Left renal cortex interstitium (tissue), 4 donors: ENCODE measurements around the gene MPC2. TPM values are rescaled to one million over a fixed set of nuclear protein-coding genes. Genes with fewer than 3 reads are reported as not detected.
"Not testable (repeated sequence)": the region's sequence is repeated elsewhere in the genome, so short reads cannot be mapped to it uniquely, and the experiment has no call there.

Experiments used
- DNase-seq, 4 donors: peaks; one replicate each; pipeline ENCODE4 v3.0.0-alpha.2; 2013; ENCODE audit warnings: low read depth in 4 of 4, low spot score in 2 of 4, missing footprints in 1 of 4
- polyA plus RNA-seq, 4 donors: library from polyadenylated mRNA; unstranded; fragments of 120-200 nt; gene quantifications; one replicate each; pipeline ENCODE4 v1.2.1, GENCODE V29; 2013; ENCODE audit not compliant: insufficient read length in 4 of 4

The MPC2 gene
- polyA plus RNA-seq, 4 donors = 172 to 207 (median 191) TPM

DNA sequence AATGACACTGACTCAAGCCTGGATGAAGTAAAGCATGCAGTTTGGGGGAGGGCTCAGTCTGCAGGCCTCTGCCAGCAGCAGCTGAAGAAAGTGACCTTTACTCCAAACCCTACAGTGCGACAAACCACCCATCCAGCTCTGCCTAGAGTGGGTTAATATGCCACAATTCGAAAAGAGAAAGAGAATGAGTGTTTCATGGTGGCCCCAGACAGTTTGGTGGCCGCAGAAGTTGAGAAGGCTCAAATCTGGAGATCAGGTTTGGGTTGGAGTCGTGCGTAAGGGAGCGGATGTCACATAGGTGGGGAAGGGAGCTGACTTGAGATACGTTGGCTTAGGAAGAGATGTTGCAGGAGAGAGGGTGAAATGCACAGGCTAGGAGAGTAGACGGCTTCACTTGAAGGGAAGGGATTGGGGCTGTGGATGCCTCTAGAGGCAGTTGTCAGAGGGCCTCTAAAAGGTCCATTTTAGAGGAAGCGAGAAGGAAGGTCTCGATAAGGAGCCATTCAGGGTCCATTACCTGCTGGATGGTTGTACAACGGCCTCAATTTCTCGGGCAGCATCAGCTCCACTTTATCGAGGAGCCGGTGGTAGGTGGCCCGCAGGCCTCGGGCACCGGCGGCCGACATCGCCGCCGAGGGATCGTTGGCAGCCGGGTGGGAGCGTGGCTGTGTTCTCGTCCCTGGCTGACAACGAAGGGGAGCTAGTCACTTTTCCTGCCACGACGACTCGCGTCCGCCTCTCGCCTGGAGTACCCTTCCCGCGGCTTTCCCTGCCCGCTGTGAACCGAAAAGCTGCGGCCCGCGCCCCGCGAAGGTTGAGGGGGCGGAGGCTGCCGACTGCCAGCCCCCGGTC is 1.4 kb downstream of the MPC2 start:
- peak in 2 of 4 donors; percentile 51 to 77 for DNase-seq

DNA sequence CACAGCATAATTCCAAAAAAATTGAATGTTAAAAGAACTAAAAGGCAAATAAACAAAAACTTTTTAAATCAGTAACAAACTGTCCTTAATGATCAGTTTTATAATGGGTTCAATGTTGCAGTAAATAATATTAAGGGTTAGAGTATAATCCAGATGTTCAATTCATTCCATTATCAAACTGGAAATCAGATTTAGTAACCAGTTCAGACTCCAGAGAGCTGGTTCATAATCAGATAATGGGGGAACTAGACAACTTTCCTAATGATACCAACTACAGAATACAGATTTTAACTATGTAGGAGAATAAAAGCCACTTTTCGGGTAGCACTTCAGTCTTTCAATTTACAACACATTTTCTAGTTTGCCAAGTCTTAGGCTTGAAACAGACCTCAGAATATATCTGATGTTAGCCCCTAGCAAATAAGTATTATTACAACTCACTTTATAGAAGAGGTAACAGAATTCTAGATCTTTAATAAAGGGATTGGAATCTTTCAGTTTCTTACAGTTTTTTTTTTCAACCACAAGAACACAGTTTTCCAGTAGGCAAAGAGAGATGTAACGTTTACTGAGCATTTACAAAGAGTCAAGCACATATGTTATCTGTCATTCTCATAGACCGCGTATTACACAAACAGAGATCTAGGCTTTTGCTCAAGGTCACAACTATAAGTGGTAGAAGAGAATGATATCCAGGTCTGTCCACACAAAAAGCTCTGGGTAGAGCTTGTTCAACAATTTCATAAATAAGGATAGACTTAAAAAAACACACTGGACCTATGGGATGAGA is 2.3 kb downstream of the MPC2 start:
- DNase-seq = no peak

DNA sequence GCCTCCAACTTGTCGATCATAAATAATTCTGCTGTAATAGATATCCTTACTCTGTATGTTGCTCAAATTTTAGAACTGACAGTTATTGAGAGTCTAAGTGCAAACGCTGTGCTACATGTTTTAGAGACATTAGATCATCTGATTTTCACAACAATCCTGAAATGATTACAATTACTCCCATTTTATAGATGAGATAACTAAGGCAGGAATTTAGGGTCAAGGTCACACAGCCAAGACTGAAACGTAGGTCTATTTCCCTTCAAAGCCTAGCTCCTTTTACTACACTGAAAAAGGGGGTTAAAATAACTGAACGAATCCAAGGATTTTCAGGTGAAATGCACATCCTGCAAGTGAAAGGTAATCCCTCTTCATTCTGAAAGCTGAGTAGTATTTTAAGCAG is 3.1 kb downstream of the MPC2 start:
- no peak for DNase-seq

GRCh38 chr1:167929725-167930124 is 7.1 kb downstream of the MPC2 start:
- no peak for DNase-seq

- not testable (repeated sequence) for DNase-seq
Observed at GRCh38 chr1:167928919-167929318, 8.0 kb downstream of the MPC2 start.

- DNase-seq = no peak
Observed at GRCh38 chr1:167928457-167928852, 8.4 kb downstream of the MPC2 start.

GRCh38 chr1:167927046-167927754 is 9.7 kb downstream of the MPC2 start:
- DNase-seq = no peak

- no peak for DNase-seq
Observed at GRCh38 chr1:167926486-167926997, 10.3 kb downstream of the MPC2 start.

GRCh38 chr1:167924543-167925231 is 12.2 kb downstream of the MPC2 start:
- no peak for DNase-seq

GRCh38 chr1:167924102-167924501 is 12.8 kb downstream of the MPC2 start:
- DNase-seq = no peak

GRCh38 chr1:167923324-167924056 is 13.4 kb downstream of the MPC2 start:
- no peak for DNase-seq

DNA sequence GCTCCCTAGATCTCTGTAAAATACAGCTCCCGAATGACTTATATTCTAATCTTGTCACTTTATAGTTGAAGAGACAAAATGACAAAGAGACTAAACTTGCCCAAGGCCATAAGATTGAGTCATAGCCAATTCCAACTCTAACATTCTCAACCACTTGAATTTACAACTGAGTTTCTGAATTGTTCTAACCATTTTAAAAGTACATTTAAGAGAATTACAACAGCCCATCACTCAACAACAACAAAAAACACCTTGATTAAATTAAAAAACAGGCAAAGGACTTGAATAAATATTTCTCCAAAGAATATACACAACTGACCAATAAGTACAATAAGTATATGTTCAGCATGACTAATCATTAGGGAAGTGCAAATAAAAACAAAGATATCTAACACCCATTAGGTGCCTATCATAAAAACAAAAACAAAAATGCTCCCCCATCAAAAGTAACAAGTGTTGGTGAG is 14.2 kb downstream of the MPC2 start:
- no peak for DNase-seq

GRCh38 chr1:167922023-167922422 is 14.8 kb downstream of the MPC2 start:
- no peak for DNase-seq

GRCh38 chr1:167916766-167917511 is 19.9 kb downstream of the MPC2 start:
- no peak for DNase-seq

DNA sequence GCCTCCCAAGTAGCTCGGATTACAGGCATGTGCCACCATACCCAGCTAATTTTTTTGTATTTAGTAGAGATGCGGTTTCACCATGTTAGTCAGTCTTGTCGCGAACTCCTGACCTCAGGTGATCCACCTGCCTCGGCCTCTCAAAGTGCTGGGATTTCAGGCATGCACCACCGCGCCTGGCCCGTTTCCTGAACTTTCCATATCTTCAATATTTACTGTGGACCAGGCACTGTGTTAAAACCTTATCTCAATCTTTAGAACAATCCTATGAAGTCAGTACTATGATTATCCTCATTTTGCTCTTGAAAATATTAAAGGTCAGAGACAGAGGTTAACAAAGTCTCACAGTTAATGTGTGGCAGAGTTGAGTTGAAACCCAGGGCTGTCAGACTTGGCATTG is 21.3 kb downstream of the MPC2 start:
- no peak for DNase-seq

- no peak for DNase-seq
Observed at GRCh38 chr1:167913895-167914496, 22.9 kb downstream of the MPC2 start, which contains the start of gene ADCY10. Gene ADCY10 (minus strand): TSS chr1:167914134. CDS start chr1:167905140, 8,994 bp downstream.

DNA sequence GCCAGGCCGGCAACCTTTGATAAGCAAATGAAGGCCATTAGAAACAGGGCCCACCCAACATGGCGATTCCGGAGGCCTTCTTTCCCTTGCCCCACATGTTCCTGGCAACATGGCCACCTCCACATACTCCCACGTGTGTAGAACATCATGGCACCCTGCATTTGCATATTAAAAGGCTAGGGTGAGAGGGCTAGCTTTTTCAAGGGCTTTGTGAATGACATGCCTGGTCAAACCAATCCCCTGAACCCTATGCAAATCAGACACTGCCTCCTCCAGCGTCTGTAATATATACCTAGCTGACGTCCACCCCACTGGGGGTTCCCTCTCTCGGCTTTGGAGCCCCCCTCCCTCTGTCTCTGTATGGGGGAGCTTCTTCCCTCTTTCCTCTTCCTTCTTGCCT is 24.6 kb downstream of the MPC2 start:
- DNase-seq = no peak

GRCh38 chr1:167911413-167911812 is 25.5 kb downstream of the MPC2 start:
- no peak for DNase-seq
